MCF 10A (cell line): ENCODE measurements around the gene TMEM59L. TPM values are rescaled to one million over a fixed set of nuclear protein-coding genes. Genes with fewer than 3 reads are reported as not detected.

Experiments
- BruUV-seq: library from RNA; stranded (reverse); fragments of 400-500 nt; replicated peaks from 2 replicates; lab custom pipeline; 2021; lab: Mats Ljungman, UMichigan
- CTCF ChIA-PET: fragments of 300-600 bp; sonication (Branson Sonifier 250); formaldehyde crosslinking; extraction: SDS; loops from one replicate; lab custom pipeline; 2021; ENCODE audit warnings: antibody characterized with exemption, inconsistent platforms; lab: Yijun Ruan, JAX
- POLR2A ChIA-PET: fragments of 300-600, 350-650 bp; sonication (Branson Sonifier 250); formaldehyde crosslinking; extraction: SDS; loops from one replicate; lab custom pipeline; 2020; ENCODE audit warnings: antibody characterized with exemption, inconsistent platforms; lab: Yijun Ruan, JAX
- DNase-seq: peaks from one replicate; pipeline ENCODE4 v3.0.0-alpha.2; 2018; ENCODE audit not compliant: unreplicated experiment
- H3K27ac Mint-ChIP-seq: one replicate; pipeline ENCODE4 v1.8.0; 2022; ENCODE audit warnings: mild to moderate bottlenecking, low read depth, mixed read lengths; ENCODE audit not compliant: unreplicated experiment
- H3K27me3 Mint-ChIP-seq: one replicate; pipeline ENCODE4 v1.8.0; 2022; ENCODE audit warnings: mixed read lengths; ENCODE audit not compliant: insufficient read depth, unreplicated experiment
- H3K36me3 Mint-ChIP-seq: one replicate; pipeline ENCODE4 v1.8.0; 2022; ENCODE audit warnings: mild to moderate bottlenecking, moderate library complexity, mixed read lengths; ENCODE audit not compliant: insufficient read depth, unreplicated experiment
- H3K4me1 Mint-ChIP-seq: one replicate; pipeline ENCODE4 v1.8.0; 2022; ENCODE audit warnings: mixed read lengths; ENCODE audit not compliant: insufficient read depth, unreplicated experiment
- H3K4me3 Mint-ChIP-seq: one replicate; pipeline ENCODE4 v1.8.0; 2022; ENCODE audit warnings: mild to moderate bottlenecking, moderate library complexity, mixed read lengths; ENCODE audit not compliant: unreplicated experiment
- H3K9me3 Mint-ChIP-seq: one replicate; pipeline ENCODE4 v1.8.0; 2022; ENCODE audit warnings: mixed read lengths; ENCODE audit not compliant: unreplicated experiment
- intact Hi-C: fragments of 100-400 bp; cut with micrococcal nuclease; formaldehyde crosslinking; loops from 2 replicates; pipeline ENCODE4 v1.14.1; 2022
- total RNA-seq: library from RNA; stranded (reverse); gene quantifications from 2 replicates; pipeline ENCODE4 v1.2.3, GENCODE V29; 2022
- TF ChIP-seq, protein P1 (sequence below): fragments of 200-600 bp; IDR thresholded peaks from one replicate; pipeline ENCODE4 v1.8.0; 2022; ENCODE audit warnings: antibody characterized with exemption, mild to moderate bottlenecking; ENCODE audit not compliant: unreplicated experiment

The TMEM59L gene
- total RNA-seq, 1 experiment from 2014 or later: 0.33 TPM

DNA sequence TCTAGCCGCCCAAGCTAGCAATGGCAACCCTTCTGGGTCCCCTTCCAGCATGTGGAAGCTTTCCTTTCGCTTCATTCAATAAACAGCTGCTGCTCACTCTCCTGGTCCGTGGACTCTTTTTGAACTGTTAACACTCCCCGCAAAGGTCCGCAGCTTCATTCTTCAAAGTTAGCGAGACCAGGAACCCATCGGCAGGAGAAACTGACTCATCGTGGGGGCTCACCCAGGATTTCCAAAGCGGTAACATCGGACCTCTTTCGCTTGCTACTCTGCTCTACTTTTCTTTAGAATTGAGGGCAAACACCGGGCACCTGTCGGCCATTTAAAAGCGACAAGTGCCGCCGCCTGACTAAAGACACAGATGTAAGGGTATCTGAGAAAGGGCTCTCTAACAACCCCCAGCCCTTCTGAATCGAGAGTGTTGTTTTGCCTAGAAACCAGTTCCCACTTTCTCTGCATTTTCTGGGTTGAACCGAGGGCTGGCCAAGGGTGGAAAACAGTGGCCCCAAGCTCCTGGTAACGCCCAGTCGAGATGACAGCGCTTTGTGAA, 35.2 kb upstream of the TMEM59L start:
- peaks cover 7% of the 10 kb centered on the region for H3K4me1 Mint-ChIP-seq
- CTCF ChIA-PET: interaction anchor here (1.2 to 1.9 kb wide), 2 partner anchors 10 to 126 kb away, joined by 8 to 12 read pairs; partner anchors contain the start of gene REX1BD
- no TSS peak for BruUV-seq
- H3K27me3 Mint-ChIP-seq: no peaks in the 10 kb centered on the region
- H3K9me3 Mint-ChIP-seq: no peaks in the 10 kb centered on the region
- POLR2A ChIA-PET: interaction anchor here (0.6 to 0.9 kb wide), 2 partner anchors 10 to 111 kb away, joined by 3 to 4 read pairs; no protein-coding TSS in a partner anchor
- no peak overlapping the region for H3K27ac Mint-ChIP-seq
- no peak overlapping the region for H3K4me3 Mint-ChIP-seq
- no peak for DNase-seq
- TF ChIP-seq, protein P1, sequence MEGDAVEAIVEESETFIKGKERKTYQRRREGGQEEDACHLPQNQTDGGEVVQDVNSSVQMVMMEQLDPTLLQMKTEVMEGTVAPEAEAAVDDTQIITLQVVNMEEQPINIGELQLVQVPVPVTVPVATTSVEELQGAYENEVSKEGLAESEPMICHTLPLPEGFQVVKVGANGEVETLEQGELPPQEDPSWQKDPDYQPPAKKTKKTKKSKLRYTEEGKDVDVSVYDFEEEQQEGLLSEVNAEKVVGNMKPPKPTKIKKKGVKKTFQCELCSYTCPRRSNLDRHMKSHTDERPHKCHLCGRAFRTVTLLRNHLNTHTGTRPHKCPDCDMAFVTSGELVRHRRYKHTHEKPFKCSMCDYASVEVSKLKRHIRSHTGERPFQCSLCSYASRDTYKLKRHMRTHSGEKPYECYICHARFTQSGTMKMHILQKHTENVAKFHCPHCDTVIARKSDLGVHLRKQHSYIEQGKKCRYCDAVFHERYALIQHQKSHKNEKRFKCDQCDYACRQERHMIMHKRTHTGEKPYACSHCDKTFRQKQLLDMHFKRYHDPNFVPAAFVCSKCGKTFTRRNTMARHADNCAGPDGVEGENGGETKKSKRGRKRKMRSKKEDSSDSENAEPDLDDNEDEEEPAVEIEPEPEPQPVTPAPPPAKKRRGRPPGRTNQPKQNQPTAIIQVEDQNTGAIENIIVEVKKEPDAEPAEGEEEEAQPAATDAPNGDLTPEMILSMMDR: no peak
- intact Hi-C loops: no loop called here
- peaks cover 55% of the 10 kb centered on the region for H3K36me3 Mint-ChIP-seq

DNA sequence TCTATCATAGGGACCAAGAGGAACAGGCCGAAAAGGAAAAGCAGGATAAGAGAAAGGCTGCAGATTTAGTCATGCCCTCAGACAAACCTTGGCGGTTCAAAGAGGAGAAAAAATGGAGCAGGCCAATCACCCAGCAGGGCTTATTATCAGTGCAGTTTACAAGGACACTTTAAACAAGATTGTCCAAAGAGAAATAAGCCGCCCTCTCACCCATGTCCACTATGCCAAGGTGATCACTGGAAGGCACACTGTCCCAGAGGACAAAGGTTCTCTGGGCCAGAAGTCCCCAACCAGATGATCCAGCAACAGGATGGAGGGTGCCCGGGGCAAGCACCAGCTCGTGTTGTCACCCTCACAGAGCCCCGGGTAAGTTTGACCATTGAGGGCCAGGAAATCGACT, 32.4 kb upstream of the TMEM59L start:
- Mint-ChIP-seq H3K27ac (no peak overlapping the region), H3K4me1 (no peaks in the 10 kb centered on the region), H3K4me3 (no peak overlapping the region), H3K27me3 (no peaks in the 10 kb centered on the region), H3K9me3 (no peaks in the 10 kb centered on the region), H3K36me3 (peaks cover 26% of the 10 kb centered on the region)
- POLR2A ChIA-PET: interaction anchor here (1.9 to 4.2 kb wide), 2 partner anchors 8 to 10 kb away, joined by 11 to 28 read pairs; partner anchors contain the start of genes REX1BD and UBA52
- TF ChIP-seq, protein P1: no peak
- DNase-seq: no peak
- BruUV-seq: no TSS peak
- intact Hi-C loops: no loop called here
- CTCF ChIA-PET: interaction anchor here (0.6 to 1.1 kb wide), 4 partner anchors 9 to 309 kb away, joined by 3 to 4 read pairs (median 3); partner anchors contain the start of gene REX1BD

DNA sequence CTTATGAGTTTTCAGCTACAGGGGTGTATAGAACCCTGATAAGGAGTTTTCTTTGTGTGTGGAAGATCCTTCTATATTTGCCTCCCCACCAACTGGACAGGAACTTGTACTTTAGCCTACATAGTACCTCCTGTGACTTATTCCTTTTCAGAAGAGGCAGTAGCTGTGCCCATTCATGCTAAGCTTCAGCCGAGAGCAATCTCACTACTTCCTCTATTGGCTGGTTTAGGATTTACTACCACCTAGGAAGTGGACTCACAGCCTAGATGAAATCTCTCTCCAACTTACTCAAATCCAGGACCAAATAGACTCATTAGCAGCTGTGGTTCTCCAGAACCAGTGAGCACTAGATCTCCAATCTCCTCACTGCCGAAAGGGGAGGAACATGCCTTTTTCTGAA, 26.4 kb upstream of the TMEM59L start:
- CTCF ChIA-PET: interaction anchor here (0.6 to 3.5 kb wide), 8 partner anchors 10 to 330 kb away, joined by 3 to 12 read pairs (median 4); partner anchors contain the start of gene ELL
- DNase-seq: no peak

GRCh38 chr19:18587561-18587960, 25.1 kb upstream of the TMEM59L start:
- H3K36me3 Mint-ChIP-seq: peaks cover 19% of the 10 kb centered on the region
- no peaks in the 10 kb centered on the region for H3K27me3 Mint-ChIP-seq
- intact Hi-C loops: loop anchor here (5.0 kb wide), 2 partner anchors 90 to 125 kb away; no protein-coding TSS in a partner anchor
- POLR2A ChIA-PET: interaction anchor here (1.2 to 3.6 kb wide), 6 partner anchors 9 to 91 kb away, joined by 3 to 87 read pairs (median 17); partner anchors contain the start of genes ELL, KXD1 and UBA52
- CTCF ChIA-PET: interaction anchor here (0.6 to 3.5 kb wide), 19 partner anchors 11 to 333 kb away, joined by 3 to 27 read pairs (median 4); partner anchors contain the start of genes ELL and UBA52
- H3K4me1 Mint-ChIP-seq: peaks cover 11% of the 10 kb centered on the region
- DNase-seq: no peak
- TF ChIP-seq, protein P1: no peak
- no peak overlapping the region for H3K27ac Mint-ChIP-seq
- H3K4me3 Mint-ChIP-seq: no peak overlapping the region
- no peaks in the 10 kb centered on the region for H3K9me3 Mint-ChIP-seq
- no TSS peak for BruUV-seq

More for the DNA sequence above, 26.4 kb upstream of the TMEM59L start:
- Mint-ChIP-seq H3K27ac (no peak overlapping the region), H3K4me3 (no peak overlapping the region), H3K4me1 (peaks cover 11% of the 10 kb centered on the region), H3K36me3 (peaks cover 15% of the 10 kb centered on the region), H3K27me3 (no peaks in the 10 kb centered on the region), H3K9me3 (no peaks in the 10 kb centered on the region)
- POLR2A ChIA-PET: interaction anchor here (0.6 to 1.8 kb wide), 3 partner anchors 14 to 99 kb away, joined by 3 to 8 read pairs (median 3); partner anchors contain the start of gene UBA52
- BruUV-seq: no TSS peak
- intact Hi-C loops: loop anchor here (5.0 kb wide), 2 partner anchors 91 to 124 kb away; no protein-coding TSS in a partner anchor
- TF ChIP-seq, protein P1: no peak
